CMK (cell line): ENCODE measurements around the gene QSOX1.
A peak's percentile ranks its signal among the peaks of the same experiment; 100 is the strongest.

Experiments used
- DNase-seq: peaks from one replicate; pipeline ENCODE4 v3.0.0-alpha.2; 2010; ENCODE audit warnings: low read depth

QSOX1 gene

GRCh38 chr1:180145446-180145845 is 9.2 kb upstream of the QSOX1 start:
- DNase-seq: no peak

GRCh38 chr1:180150982-180151381 is 3.7 kb upstream of the QSOX1 start:
- no peak for DNase-seq

GRCh38 chr1:180151508-180151907 is 3.2 kb upstream of the QSOX1 start:
- DNase-seq: no peak

- DNase-seq: no peak
Observed at GRCh38 chr1:180152588-180152987, 2.1 kb upstream of the QSOX1 start.

GRCh38 chr1:180153032-180153431 is 1.6 kb upstream of the QSOX1 start:
- no peak for DNase-seq

GRCh38 chr1:180154003-180154324 is 705 bp upstream of the QSOX1 start:
- no peak for DNase-seq

GRCh38 chr1:180155182-180155682 is 563 bp downstream of the QSOX1 start:
- DNase-seq: no peak

- DNase-seq: no peak
Observed at GRCh38 chr1:180156201-180156600, 1.5 kb downstream of the QSOX1 start.

- DNase-seq: no peak
Observed at GRCh38 chr1:180156631-180157091, 2.0 kb downstream of the QSOX1 start.

- no peak for DNase-seq
Observed at GRCh38 chr1:180157108-180157507, 2.4 kb downstream of the QSOX1 start.

GRCh38 chr1:180157576-180158057 is 2.9 kb downstream of the QSOX1 start:
- DNase-seq: no peak

GRCh38 chr1:180158149-180159147 is 3.8 kb downstream of the QSOX1 start:
- DNase-seq: no peak

GRCh38 chr1:180160357-180160756 is 5.7 kb downstream of the QSOX1 start:
- no peak for DNase-seq

GRCh38 chr1:180163041-180163440 is 8.4 kb downstream of the QSOX1 start:
- DNase-seq: no peak

GRCh38 chr1:180165096-180165495 is 10.4 kb downstream of the QSOX1 start:
- no peak for DNase-seq

- no peak for DNase-seq
Observed at GRCh38 chr1:180165509-180166435, 11.1 kb downstream of the QSOX1 start.

- no peak for DNase-seq
Observed at GRCh38 chr1:180166436-180166800, 11.7 kb downstream of the QSOX1 start.

GRCh38 chr1:180167021-180167701 is 12.5 kb downstream of the QSOX1 start:
- DNase-seq: no peak

- DNase-seq: no peak
Observed at GRCh38 chr1:180167721-180168467, 13.2 kb downstream of the QSOX1 start.

GRCh38 chr1:180168786-180169639 is 14.3 kb downstream of the QSOX1 start:
- peak; percentile 42 for DNase-seq
